Neural crest cell (in vitro differentiated cells): ENCODE measurements around the gene TUT7. TPM values are rescaled to one million over a fixed set of nuclear protein-coding genes. Genes with fewer than 3 reads are reported as not detected.

Experiments used
- DNase-seq: peaks from one replicate; pipeline ENCODE4 v3.0.0; 2021; ENCODE audit warnings: low read depth, mixed read lengths, low spot score
- H3K27ac Mint-ChIP-seq: one replicate; pipeline ENCODE4 v1.8.0; 2021; ENCODE audit warnings: mild to moderate bottlenecking, mixed read lengths; ENCODE audit not compliant: unreplicated experiment
- H3K27me3 Mint-ChIP-seq: 2 replicates; pipeline ENCODE4 v1.8.0; 2021; ENCODE audit warnings: low read depth, mild to moderate bottlenecking, mixed read lengths
- H3K36me3 Mint-ChIP-seq: 2 replicates; pipeline ENCODE4 v1.8.0; 2021; ENCODE audit warnings: low read depth, mild to moderate bottlenecking, mixed read lengths
- H3K4me1 Mint-ChIP-seq: 2 replicates; pipeline ENCODE4 v1.8.0; 2021; ENCODE audit warnings: mixed read lengths
- H3K4me3 Mint-ChIP-seq: one replicate; pipeline ENCODE4 v1.8.0; 2021; ENCODE audit warnings: mild to moderate bottlenecking, mixed read lengths
- H3K9me3 Mint-ChIP-seq: 2 replicates; pipeline ENCODE4 v1.8.0; 2021; ENCODE audit warnings: mixed read lengths
- CTCF ChIP-seq: fragments of 200-600 bp; sonication (generic); conservative IDR thresholded peaks from 2 replicates; pipeline ENCODE4 v1.5.0; 2021; ENCODE audit warnings: antibody characterized with exemption, mild to moderate bottlenecking
- total RNA-seq: library from RNA; stranded (reverse); gene quantifications from 2 replicates; pipeline ENCODE4 v1.2.1, GENCODE V29; 2021

The TUT7 gene
- total RNA-seq, 1 donor from 2014 or later, result 16.9 TPM

DNA sequence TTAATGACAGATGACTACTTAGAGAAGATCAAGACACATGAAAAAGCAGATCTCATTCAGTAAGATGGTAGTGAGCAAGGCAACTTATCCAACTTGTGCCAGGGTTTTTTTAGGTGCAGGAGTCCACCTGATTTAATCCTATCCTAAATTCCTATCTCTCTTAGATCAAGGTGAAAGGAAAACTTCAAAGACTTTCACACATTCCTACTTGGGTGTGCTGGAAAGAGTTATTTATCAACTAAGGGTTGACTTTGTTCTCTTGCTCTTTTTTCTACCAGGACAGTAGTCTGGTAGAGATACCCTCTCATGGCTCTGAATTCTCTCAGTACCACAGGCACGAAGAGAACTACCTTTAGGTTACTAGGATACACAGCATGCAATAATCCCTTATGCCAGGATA is 18.2 kb downstream of the TUT7 start:
- Mint-ChIP-seq H3K36me3 (peaks cover 21% of the 10 kb centered on the region), H3K27me3 (no peaks in the 10 kb centered on the region), H3K4me3 (no peak overlapping the region), H3K9me3 (no peaks in the 10 kb centered on the region), H3K4me1 (no peaks in the 10 kb centered on the region), H3K27ac (no peak overlapping the region)
- no peak for DNase-seq
- TF ChIP-seq CTCF, result no peak

GRCh38 chr9:86333651-86334050 is 20.6 kb downstream of the TUT7 start:
- H3K36me3 Mint-ChIP-seq, result peaks cover 21% of the 10 kb centered on the region
- no peak for DNase-seq
- no peak for TF ChIP-seq CTCF
- H3K27ac Mint-ChIP-seq, result no peak overlapping the region
- no peak overlapping the region for H3K4me3 Mint-ChIP-seq
- no peaks in the 10 kb centered on the region for H3K9me3 Mint-ChIP-seq
- no peaks in the 10 kb centered on the region for H3K4me1 Mint-ChIP-seq
- no peaks in the 10 kb centered on the region for H3K27me3 Mint-ChIP-seq

DNA sequence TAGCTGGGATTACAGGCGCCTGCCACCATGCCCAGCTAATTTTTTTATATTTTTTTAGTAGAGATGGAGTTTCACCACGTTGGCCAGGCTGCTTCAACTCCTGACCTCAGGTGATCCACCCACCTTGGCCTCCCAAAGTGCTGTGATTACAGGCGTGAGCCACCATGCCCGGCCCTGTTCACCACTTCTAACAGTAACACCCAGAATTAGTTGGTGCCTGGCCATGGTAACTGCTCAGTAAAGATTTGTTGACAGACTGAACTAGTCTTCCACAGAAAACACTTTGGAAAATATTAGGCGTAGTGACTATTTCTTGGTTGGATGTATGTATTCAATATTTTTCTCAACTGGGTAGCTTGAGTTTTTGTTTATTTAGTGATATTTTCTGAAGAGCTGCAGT is 24.0 kb downstream of the TUT7 start:
- Mint-ChIP-seq H3K36me3 (peaks cover 20% of the 10 kb centered on the region), H3K27ac (peak overlapping the region; percentile 16), H3K27me3 (no peaks in the 10 kb centered on the region), H3K9me3 (no peaks in the 10 kb centered on the region), H3K4me3 (no peak overlapping the region), H3K4me1 (no peaks in the 10 kb centered on the region)
- DNase-seq, result no peak
- TF ChIP-seq CTCF, result no peak

DNA sequence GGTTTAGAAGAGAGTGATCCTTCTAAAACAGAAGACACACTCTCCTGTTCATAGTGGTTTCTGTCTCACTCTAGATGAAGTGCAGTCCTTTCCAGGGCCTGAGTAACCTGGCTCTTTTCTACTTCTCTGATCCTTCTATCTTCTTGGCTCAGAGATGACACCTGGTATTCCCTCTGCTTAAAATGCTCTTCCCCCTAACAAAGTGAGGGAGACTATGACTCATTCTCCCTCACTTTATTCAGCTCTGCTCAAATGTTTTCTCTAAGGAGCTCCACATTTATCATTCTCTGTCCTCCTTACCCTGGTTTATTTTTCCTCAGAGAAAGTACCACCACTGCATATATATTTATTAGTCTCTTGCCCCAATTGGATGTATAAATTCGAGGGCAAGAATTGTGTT is 24.6 kb downstream of the TUT7 start:
- Mint-ChIP-seq H3K4me3 (no peak overlapping the region), H3K27ac (no peak overlapping the region), H3K27me3 (no peaks in the 10 kb centered on the region), H3K4me1 (no peaks in the 10 kb centered on the region), H3K9me3 (no peaks in the 10 kb centered on the region), H3K36me3 (peaks cover 17% of the 10 kb centered on the region)
- TF ChIP-seq CTCF, result no peak
- no peak for DNase-seq

DNA sequence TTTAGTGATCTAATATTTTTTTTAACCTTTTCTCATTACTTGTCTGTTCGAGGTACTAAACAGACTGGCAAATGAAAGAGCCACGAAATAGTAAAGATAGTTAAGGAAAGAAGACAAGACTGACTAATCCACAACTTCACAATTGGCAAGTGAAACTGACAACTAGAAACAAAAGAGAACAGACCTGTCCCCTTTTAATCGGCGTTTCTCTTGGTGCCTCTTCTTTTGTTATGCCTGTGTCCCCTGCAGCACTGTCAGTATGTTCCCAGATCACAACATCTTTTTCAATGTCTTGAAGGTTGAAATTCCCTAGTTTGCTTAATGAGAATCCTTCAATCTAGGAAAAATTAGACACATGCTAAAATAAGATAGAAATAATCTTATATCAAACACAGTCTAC is 26.1 kb downstream of the TUT7 start:
- no peak for TF ChIP-seq CTCF
- Mint-ChIP-seq H3K9me3 (no peaks in the 10 kb centered on the region), H3K36me3 (peaks cover 15% of the 10 kb centered on the region), H3K27me3 (no peaks in the 10 kb centered on the region), H3K27ac (no peak overlapping the region), H3K4me3 (no peak overlapping the region), H3K4me1 (no peaks in the 10 kb centered on the region)
- no peak for DNase-seq

DNA sequence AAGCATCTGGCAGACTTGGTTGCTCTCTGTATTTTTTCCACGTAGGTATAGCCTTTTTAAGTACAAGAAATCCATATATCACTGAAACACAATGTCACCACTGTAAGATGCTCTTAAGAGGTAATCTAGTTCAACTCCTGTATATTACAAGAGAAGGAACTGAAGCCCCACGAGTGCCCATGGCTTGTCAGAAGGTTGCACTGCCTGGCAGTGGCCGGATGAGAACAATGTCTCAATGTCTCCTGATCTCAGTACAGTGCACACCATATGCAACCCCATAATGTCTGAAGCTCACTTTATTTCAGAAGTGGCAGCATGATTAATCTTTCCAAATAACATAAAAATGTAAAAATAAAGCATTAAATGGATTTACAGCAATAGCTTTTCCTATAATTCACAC is 27.7 kb downstream of the TUT7 start:
- Mint-ChIP-seq H3K4me3 (no peak overlapping the region), H3K27ac (no peak overlapping the region), H3K9me3 (no peaks in the 10 kb centered on the region), H3K36me3 (peaks cover 11% of the 10 kb centered on the region), H3K4me1 (no peaks in the 10 kb centered on the region), H3K27me3 (no peaks in the 10 kb centered on the region)
- DNase-seq, result no peak
- no peak for TF ChIP-seq CTCF
